SK-N-SH (cell line): ENCODE data around the gene ETV6. TPM values are rescaled to one million over a fixed set of nuclear protein-coding genes. Genes with fewer than 3 reads are reported as not detected.

ENCODE experiments used
- CTCF ChIA-PET: fragments of 300-600, 350-600 bp; formaldehyde crosslinking; extraction: SDS; loops from one replicate; lab custom pipeline; 2021; lab: Yijun Ruan, JAX
- POLR2A ChIA-PET: fragments of 350-600 bp; sonication (Branson Sonifier 250); formaldehyde crosslinking; extraction: SDS; loops from one replicate; lab custom pipeline; 2020; ENCODE audit warnings: antibody characterized with exemption, inconsistent platforms; lab: Yijun Ruan, JAX
- DNase-seq: peaks from one replicate; pipeline ENCODE4 v3.0.0; 2012
- H2AFZ ChIP-seq: fragments of 200-600 bp; sonication (generic); 2 replicates; pipeline ENCODE4 v1.8.1; 2016; ENCODE audit warnings: antibody characterized with exemption, mild to moderate bottlenecking, low read depth
- H3F3A ChIP-seq: fragments of 200-600 bp; sonication (generic); replicated peaks from 2 replicates; pipeline ENCODE3; 2016; ENCODE audit warnings: antibody characterized with exemption, mild to moderate bottlenecking; ENCODE audit not compliant: insufficient read depth
- H3K27ac ChIP-seq, 2 experiments: fragments of 200-500 bp in 1 of 2; fragments of 200-600 bp in 1 of 2; sonication (Bioruptor generic) in 1 of 2; sonication (generic), shearing (Covaris generic) in 1 of 2; 2 replicates each; pipeline versions ENCODE4 v1.5.1 to v1.6.1; 2014 to 2016; ENCODE audit warnings: low read depth in 2 of 2, inconsistent platforms in 1 of 2, low read length in 1 of 2, mild to moderate bottlenecking in 1 of 2, mixed read lengths in 1 of 2
- H3K27me3 ChIP-seq: fragments of 200-600 bp; sonication (generic), shearing (Covaris generic); 2 replicates; pipeline ENCODE4 v1.6.1; 2016; ENCODE audit warnings: mixed run types; ENCODE audit not compliant: insufficient read depth
- H3K36me3 ChIP-seq, 2 experiments: fragments of 200-500 bp in 1 of 2; fragments of 200-600 bp in 1 of 2; sonication (Bioruptor generic) in 1 of 2; sonication (generic) in 1 of 2; replicated peaks in 1 of 2; 2 replicates each; pipeline versions ENCODE3 to v1.5.1; 2014 to 2016; ENCODE audit warnings: low read length in 1 of 2, mild to moderate bottlenecking in 1 of 2; ENCODE audit not compliant: insufficient read depth in 2 of 2, control insufficient read depth in 1 of 2
- H3K4me1 ChIP-seq, 2 experiments: fragments of 200-500 bp in 1 of 2; fragments of 200-600 bp in 1 of 2; sonication (Bioruptor generic) in 1 of 2; sonication (generic), shearing (Covaris generic) in 1 of 2; 2 replicates each; pipeline versions ENCODE4 v1.5.1 to v1.6.1; 2014 to 2016; ENCODE audit warnings: low read depth in 1 of 2, low read length in 1 of 2, mixed run types in 1 of 2; ENCODE audit not compliant: insufficient read depth in 2 of 2, control insufficient read depth in 1 of 2
- H3K4me2 ChIP-seq: fragments of 200-600 bp; sonication (generic), shearing (Covaris generic); 2 replicates; pipeline ENCODE4 v1.6.1; 2017; ENCODE audit warnings: mixed run types
- H3K4me3 ChIP-seq, 2 experiments: fragments of 200-500 bp in 1 of 2; fragments of 200-600 bp in 1 of 2; sonication (Bioruptor generic) in 1 of 2; sonication (generic), shearing (Covaris generic) in 1 of 2; 2 replicates each; pipeline versions ENCODE4 v1.5.1 to v1.8.1; 2014 to 2016; ENCODE audit warnings: low read depth in 2 of 2, inconsistent platforms in 1 of 2, low read length in 1 of 2, mild to moderate bottlenecking in 1 of 2, mixed read lengths in 1 of 2, moderate library complexity in 1 of 2
- H3K79me2 ChIP-seq: fragments of 200-600 bp; sonication (generic); 2 replicates; pipeline ENCODE4 v1.8.1; 2017; ENCODE audit warnings: mild to moderate bottlenecking; ENCODE audit not compliant: insufficient read depth
- H3K9ac ChIP-seq: fragments of 200-600 bp; sonication (generic); 2 replicates; pipeline ENCODE4 v1.6.1; 2017; ENCODE audit warnings: mixed run types
- H3K9me2 ChIP-seq: fragments of 200-600 bp; sonication (generic); 2 replicates; pipeline ENCODE4 v1.6.1; 2017; ENCODE audit warnings: mixed run types
- H3K9me3 ChIP-seq: fragments of 200-600 bp; sonication (generic); 2 replicates; pipeline ENCODE4 v1.6.1; 2017; ENCODE audit warnings: mixed run types, mild to moderate bottlenecking, moderate library complexity
- H4K20me1 ChIP-seq: fragments of 200-600 bp; sonication (generic); 2 replicates; pipeline ENCODE4 v1.6.1; 2017; ENCODE audit warnings: mild to moderate bottlenecking, mixed run types; ENCODE audit not compliant: insufficient read depth
- CHD2 ChIP-seq: fragments of 150-350 bp; IDR thresholded peaks from 2 replicates; pipeline ENCODE4 v1.6.1; 2018; ENCODE audit warnings: low read length; ENCODE audit not compliant: partially characterized antibody
- EP300 ChIP-seq, 2 experiments: IDR thresholded peaks; 2 replicates each; pipeline versions ENCODE4 v1.4.0 to v1.6.1; 2012; ENCODE audit warnings: borderline replicate concordance in 1 of 2, low read depth in 1 of 2, low read length in 1 of 2
- GABPA ChIP-seq: IDR thresholded peaks from 2 replicates; pipeline ENCODE4 v1.4.0; 2012; ENCODE audit warnings: low read depth, mild to moderate bottlenecking
- GATA2 ChIP-seq: sonication (generic); formaldehyde crosslinking; IDR thresholded peaks from 2 replicates; pipeline ENCODE4 v1.5.0; 2020; ENCODE audit warnings: mild to moderate bottlenecking, missing genetic modification reagents
- IRF3 ChIP-seq: fragments of 150-350 bp; IDR thresholded peaks from 2 replicates; pipeline ENCODE4 v1.6.1; 2016; ENCODE audit warnings: mild to moderate bottlenecking, low read depth, low read length
- JUND ChIP-seq: IDR thresholded peaks from 2 replicates; pipeline ENCODE4 v1.4.0; 2012
- MEF2A ChIP-seq: IDR thresholded peaks from 2 replicates; pipeline ENCODE4 v1.4.0; 2012; ENCODE audit warnings: low read depth, borderline replicate concordance
- MXI1 ChIP-seq: IDR thresholded peaks from 2 replicates; pipeline ENCODE4 v1.6.1; 2012; ENCODE audit warnings: mild to moderate bottlenecking, low read depth, low read length, improper control_type of control experiment
- RAD21 ChIP-seq: IDR thresholded peaks from 2 replicates; pipeline ENCODE4 v1.6.1; 2012; ENCODE audit warnings: mild to moderate bottlenecking, low read length
- RCOR1 ChIP-seq: fragments of 150-350 bp; IDR thresholded peaks from 2 replicates; pipeline ENCODE4 v1.6.1; 2017; ENCODE audit warnings: antibody characterized with exemption, low read length
- SIN3A ChIP-seq: IDR thresholded peaks from 2 replicates; pipeline ENCODE4 v1.6.1; 2012; ENCODE audit warnings: low read depth, mild to moderate bottlenecking, low read length, moderate library complexity, borderline replicate concordance
- SMC3 ChIP-seq: IDR thresholded peaks from 2 replicates; pipeline ENCODE4 v1.6.1; 2012; ENCODE audit warnings: low read depth, low read length, improper control_type of control experiment
- TAF1 ChIP-seq: IDR thresholded peaks from 2 replicates; pipeline ENCODE4 v1.6.1; 2012; ENCODE audit warnings: low read depth, mild to moderate bottlenecking, low read length, moderate library complexity, borderline replicate concordance
- TEAD4 ChIP-seq: IDR thresholded peaks from 2 replicates; pipeline ENCODE4 v1.4.0; 2012; ENCODE audit warnings: mild to moderate bottlenecking, borderline replicate concordance; ENCODE audit not compliant: insufficient read depth
- WGBS: methylation state at CpG from one replicate; pipeline ENCODE4 v1.1.6; 2017; ENCODE audit warnings: low lambda C conversion rate; 5-methylcytosine and 5-hydroxymethylcytosine counted together
- polyA plus RNA-seq, 3 experiments: library from polyadenylated mRNA; depleted of rRNA; stranded (reverse); fragments of >200 nt; gene quantifications; 2 replicates each; pipeline ENCODE4 v1.2.3, GENCODE V29; 2012

ETV6 gene
- polyA plus RNA-seq, 1 of the 3 experiments (the other 2 are of a cell fraction): 4.0 TPM

DNA sequence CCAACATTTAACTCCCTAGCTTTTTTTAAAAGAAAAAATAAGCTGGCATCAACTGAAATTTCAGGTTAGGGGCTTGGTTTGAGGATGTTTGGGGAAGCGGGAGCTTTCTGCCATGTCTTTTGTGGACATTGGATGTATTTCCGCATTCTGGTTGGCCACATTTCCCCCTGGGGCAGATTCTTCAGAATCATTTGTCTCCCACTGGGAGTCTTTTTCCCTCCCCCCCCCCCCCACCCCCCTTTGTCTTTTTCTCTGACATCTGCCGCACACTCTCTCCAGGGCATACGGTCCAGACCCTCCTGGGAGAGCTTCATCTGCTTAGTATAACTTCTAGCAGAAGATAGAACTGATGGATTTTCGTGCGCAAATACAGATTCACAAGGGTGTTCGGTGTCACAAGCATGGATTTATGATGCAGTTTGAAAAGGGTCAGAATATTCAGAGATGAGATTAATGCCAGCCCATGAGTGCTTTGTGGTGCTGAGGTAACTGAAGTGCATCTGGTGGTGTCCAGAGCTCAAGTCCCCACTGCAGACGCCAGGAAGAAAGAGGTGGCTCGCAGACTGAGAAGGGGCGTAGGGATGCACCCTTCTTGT, 40.2 kb downstream of the ETV6 start:
- Histone ChIP-seq H3K4me2 (no peak overlapping the region), H3K9me2 (no peaks in the 10 kb centered on the region), H3K4me3 (no peak overlapping the region; a peak in 1 of 4 replicates), H3K9me3 (no peaks in the 10 kb centered on the region), H4K20me1 (peaks cover 26% of the 10 kb centered on the region), H3F3A (no peaks in the 10 kb centered on the region), H3K4me1 (peaks cover 2 to 28% of the 10 kb centered on the region in 2 experiments; a peak in 3 of 4 replicates), H3K79me2 (peaks cover 87% of the 10 kb centered on the region), H3K36me3 (no peaks in the 10 kb centered on the region), H3K9ac (no peak overlapping the region), H2AFZ (no peak overlapping the region), H3K27ac (peak overlapping the region in 1 of 2 experiments; percentile 77; a peak in 2 of 4 replicates)
- peak; percentile 75 for DNase-seq
- WGBS: 74% methylated on average over 10 of the region's 10 CpGs
- CTCF ChIA-PET: interaction anchor here (0.8 to 1.5 kb wide), 4 partner anchors 15 to 343 kb away, joined by 3 to 5 read pairs (median 3); no protein-coding TSS in a partner anchor
- POLR2A ChIA-PET: interaction anchor here (0.9 to 2.1 kb wide), 2 partner anchors 11 to 40 kb away, joined by 3 to 13 read pairs; partner anchors contain the start of gene ETV6
- TF ChIP-seq MXI1 (peak; percentile 61; the same call in 1 of the 2 replicates), IRF3 (no peak), RCOR1 (peak; percentile 73), SMC3 (no peak; the same call in 1 of the 2 replicates), RAD21 (peak; percentile 10; the same call in 1 of the 2 replicates), GABPA (no peak), EP300 (IDR thresholded peaks at IDR 0.05; ENCODE audit: borderline replicate concordance in 1 of 2, low read depth in 1 of 2, low read length in 1 of 2) (peak in 1 of 2 experiments; percentile 82; a peak in 2 of 4 replicates), GATA2 (peak; percentile 64; the same call in 1 of the 2 replicates), MEF2A (no peak)
- TF ChIP-seq, all 33 proteins: peak for 5
- H3K27me3 ChIP-seq: no peaks in the 10 kb centered on the region

DNA sequence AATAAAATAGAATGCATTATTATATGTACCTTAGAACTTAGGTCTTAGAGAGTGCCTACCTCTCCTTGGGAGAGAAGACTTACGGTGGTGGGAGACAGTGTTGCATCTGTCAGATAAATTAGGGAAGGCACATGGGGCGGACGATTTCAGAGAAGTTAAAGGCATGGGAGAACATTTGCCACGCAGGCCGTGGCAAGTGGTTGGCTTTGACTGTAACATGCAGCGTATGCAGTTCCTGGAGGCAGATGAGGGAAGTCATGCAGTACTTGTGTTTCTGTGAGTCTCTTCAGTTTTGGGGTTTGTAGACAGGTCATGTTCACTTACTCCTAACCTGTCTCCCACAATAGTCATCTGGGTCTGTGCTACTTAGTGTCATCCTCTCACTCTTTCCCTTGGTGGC, 43.6 kb downstream of the ETV6 start:
- H3F3A ChIP-seq: no peaks in the 10 kb centered on the region

More for the DNA sequence above, 43.6 kb downstream of the ETV6 start:
- no peak overlapping the region for H3K27ac ChIP-seq
- POLR2A ChIA-PET: no interaction called here
- no peaks in the 10 kb centered on the region for H3K36me3 ChIP-seq
- no peaks in the 10 kb centered on the region for H3K9me3 ChIP-seq
- WGBS: 98% methylated on average over 6 of the region's 6 CpGs
- H3K27me3 ChIP-seq: no peaks in the 10 kb centered on the region
- H3K4me3 ChIP-seq: no peak overlapping the region
- peaks cover 85% of the 10 kb centered on the region for H3K79me2 ChIP-seq
- H3K9ac ChIP-seq: no peak overlapping the region
- DNase-seq: no peak
- no peaks in the 10 kb centered on the region for H3K9me2 ChIP-seq
- TF ChIP-seq TAF1 (no peak), CHD2 (no peak), JUND (no peak), RCOR1 (no peak), GATA2 (no peak), SIN3A (no peak), TEAD4 (no peak)
- H4K20me1 ChIP-seq: peaks cover 10% of the 10 kb centered on the region
- no peak overlapping the region for H3K4me2 ChIP-seq
- CTCF ChIA-PET: no interaction called here
- no peak overlapping the region for H2AFZ ChIP-seq
- peaks cover 0 to 22% of the 10 kb centered on the region in 2 experiments; a peak in 2 of 4 replicates for H3K4me1 ChIP-seq
